ENCODE results near the gene PRAC1. TPM values are rescaled to one million over a fixed set of nuclear protein-coding genes. Genes with fewer than 3 reads are reported as not detected.

The PRAC1 gene
- polyA plus RNA-seq (ENCODE audit: insufficient read depth in 1 of 5, insufficient read length in 5 of 5, low replicate concordance in 1 of 5) = not detected
- long read RNA-seq, donor 1 = 0 reads
- long read RNA-seq, donor 2 = 0 reads
- long read RNA-seq, donor 3 = 0 reads
- long read RNA-seq, donor 4 = 0 reads
- long read RNA-seq, donor 5 = 0 reads
- long read RNA-seq, donor 6 = 0 reads
- long read RNA-seq, donor 7 = 0 reads
- long read RNA-seq, donor 8 = 0 reads

DNA sequence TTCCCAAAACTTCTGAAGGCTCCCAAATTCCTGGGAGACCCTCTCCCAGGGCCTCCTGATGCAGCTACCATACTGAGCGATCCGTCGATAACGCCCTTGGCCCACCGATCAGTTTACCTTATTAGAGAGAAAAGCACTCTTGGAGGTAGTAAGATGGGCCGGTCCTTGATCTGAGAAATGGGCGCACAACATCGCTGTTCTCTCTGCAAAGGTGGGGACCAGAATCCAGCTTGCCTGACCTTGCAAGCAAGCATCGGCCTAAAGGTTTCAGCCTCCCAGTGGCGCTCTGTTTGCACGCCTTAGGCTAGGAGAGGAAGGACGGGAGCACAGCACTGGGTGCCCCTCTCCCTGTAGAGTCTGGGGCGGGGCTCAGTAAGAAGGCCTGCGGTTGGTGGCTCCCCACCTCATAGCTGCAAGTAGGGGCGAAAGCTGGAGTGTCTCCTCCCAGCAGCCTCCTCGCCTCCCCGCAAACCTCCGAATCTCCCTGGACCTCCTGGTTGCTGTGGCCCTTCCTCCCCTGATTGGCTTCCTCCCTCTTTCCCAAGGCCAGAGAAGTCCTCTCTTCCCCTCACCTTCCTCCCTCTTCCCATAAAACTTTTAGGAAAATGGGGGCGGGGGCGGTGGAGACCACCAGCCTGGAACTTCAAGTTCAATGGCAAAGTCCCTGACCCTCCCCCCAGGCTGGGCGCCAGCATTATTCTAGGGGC lies at the start of gene PRAC1:
Gene PRAC1 (minus strand): TSS at position 318 of the 707 bp plus-strand sequence. CDS start 126 bp downstream, at position 192.
- no peak for DNase-seq

DNA sequence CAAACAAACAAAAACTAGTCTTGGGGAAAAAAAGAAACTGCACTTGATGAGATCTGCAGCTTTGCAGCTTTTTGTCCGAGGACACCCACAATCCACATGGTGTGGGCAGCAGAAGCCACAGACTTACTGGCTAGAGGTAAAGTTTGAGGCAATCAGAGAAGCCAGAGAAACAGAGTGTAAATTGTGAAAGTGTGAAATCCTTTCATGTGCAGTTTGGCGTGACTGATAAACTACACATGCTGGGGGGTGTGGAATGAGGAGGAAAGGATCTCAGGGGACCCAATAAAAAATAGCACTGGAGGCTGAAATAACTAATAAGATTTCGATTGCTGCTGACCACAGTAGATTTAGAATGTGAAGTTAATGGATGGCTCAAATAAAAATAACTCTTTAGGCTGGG lies 48.6 kb upstream of the PRAC1 start:
- no peak for DNase-seq

DNA sequence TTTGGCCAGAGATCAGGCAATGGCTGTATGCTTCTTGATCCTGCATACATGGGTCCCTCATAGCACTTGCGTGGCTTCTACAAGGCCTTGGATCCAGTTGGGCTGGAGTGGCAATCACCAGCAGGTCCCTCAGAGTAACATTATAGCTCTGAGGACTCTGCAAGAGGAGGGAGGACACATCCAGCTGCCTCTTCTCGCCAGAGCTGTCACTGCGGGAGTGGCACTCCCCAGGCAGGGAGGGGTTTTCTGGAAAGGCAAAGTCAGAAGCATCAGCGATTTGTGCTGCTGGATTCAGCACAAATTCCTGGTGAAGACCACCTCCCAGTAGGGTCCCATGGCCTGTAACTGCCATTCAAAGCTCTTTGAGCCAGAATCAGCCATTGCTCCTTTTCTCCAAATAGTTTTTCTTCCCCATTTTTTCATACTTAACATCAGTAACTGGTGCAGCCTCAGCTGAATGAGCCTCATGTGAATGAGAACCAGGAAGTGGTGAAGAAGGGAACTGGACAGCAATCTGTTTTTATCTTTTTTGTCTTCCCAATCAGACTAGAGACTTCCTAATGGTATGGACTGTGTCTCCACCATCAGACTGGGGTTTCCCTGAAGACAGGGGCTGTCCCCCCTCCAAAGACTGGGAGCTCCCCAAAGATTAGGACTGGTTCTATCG lies 46.8 kb upstream of the PRAC1 start:
- DNase-seq = no peak

GRCh38 chr17:48767263-48767774 lies 45.0 kb upstream of the PRAC1 start:
- DNase-seq = no peak

DNA sequence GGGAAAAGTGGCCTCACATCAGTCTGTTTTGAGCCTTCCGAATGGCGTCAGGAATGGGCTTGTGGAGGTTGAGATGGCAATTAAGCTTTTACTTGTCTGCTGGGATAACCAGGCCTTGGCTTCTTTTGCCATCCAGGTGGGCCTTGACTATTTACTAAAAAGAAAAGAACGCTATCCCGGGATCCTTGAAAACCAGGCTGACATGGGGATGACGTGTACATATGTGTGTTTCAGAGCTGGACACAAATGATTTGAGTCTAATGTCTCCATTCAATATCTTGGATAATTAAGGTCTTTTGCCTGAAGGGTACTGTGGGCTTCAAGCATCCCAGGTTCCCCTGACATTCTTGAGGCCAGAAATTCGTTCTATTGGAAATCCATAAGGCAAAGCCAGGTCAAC lies 38.8 kb upstream of the PRAC1 start:
- DNase-seq = no peak

- no peak for DNase-seq
Measured at GRCh38 chr17:48760411-48760810, 38.1 kb upstream of the PRAC1 start.

DNA sequence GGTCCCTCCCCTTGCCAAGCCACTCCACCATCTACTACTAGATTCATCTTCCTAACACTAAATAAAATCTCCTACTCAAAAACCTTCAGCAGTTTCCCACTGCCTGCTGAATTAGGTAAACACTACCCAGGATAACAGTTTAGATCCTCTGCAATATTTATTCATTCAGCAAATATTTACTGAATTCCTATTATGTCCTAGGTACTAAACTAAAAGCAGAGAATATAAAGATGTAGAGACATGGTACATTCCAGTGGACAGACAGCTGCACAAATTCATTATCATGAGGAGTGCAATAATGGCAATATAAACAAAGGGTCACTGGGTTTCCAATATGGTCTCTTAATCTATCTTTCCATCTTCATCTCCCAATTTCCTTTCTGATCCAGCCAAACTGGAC lies 37.0 kb upstream of the PRAC1 start:
- DNase-seq = no peak

GRCh38 chr17:48757524-48757961 lies 35.2 kb upstream of the PRAC1 start:
- no peak for DNase-seq

- DNase-seq = no peak
Measured at GRCh38 chr17:48756830-48757251, 34.5 kb upstream of the PRAC1 start.

DNA sequence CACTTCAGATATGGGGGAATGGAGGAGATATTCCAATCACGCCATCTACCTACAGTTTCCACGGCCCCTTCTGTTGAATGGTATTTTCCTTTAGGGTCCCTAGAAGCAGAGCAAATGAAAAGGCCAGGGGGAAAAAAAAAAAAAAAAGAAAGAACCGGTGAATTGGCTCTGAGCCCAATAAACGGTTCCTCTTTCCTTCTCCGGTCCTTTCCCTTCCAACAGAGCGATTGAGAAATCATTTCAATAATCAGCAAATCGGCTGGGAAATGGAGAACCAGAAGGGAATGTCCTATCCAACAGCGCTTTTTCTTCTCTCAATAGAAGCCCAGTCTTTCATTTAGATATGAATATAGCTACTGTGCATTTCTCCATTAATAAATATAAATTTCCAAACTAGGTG lies 33.0 kb upstream of the PRAC1 start:
- DNase-seq = no peak

GRCh38 chr17:48754500-48755261 lies 32.4 kb upstream of the PRAC1 start:
- DNase-seq = no peak

DNA sequence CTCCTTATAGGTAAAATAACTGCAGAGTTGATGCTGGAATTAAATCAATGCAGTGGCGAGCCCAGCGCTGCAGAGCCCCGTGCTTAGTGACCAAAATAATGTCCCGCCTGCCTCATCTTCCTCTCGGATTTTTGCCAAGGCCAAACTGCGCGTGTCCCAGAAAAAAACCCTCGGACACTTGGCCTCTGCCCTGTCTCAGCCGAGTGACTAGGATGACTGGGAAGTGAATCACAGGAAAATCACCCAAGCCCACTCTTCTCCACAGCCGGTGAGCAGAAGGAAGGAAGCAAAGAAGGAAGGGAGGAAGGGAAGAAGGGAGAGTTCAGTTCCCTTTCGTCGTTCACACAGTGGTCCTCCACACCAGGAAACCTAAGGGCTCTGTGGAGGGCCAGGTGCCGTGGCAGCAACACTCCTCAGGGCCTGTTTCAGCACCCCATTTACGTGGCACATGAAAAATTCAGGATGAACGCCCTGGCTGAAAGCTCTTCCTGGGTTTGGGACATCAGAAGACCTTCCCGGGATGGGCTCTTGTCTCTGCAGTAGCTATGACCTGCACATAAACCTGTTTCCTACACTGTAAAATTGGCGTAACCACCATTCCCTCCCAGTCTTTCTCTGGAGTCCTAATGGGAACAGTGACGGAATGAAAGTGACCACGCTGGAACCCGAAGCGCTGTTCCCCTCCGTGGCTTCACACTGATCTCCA lies 31.6 kb upstream of the PRAC1 start:
- no peak for DNase-seq

GRCh38 chr17:48752399-48753288 lies 30.3 kb upstream of the PRAC1 start:
- no peak for DNase-seq

- DNase-seq = no peak
Measured at GRCh38 chr17:48751733-48752398, 29.5 kb upstream of the PRAC1 start.

GRCh38 chr17:48751172-48751571 lies 28.9 kb upstream of the PRAC1 start:
- DNase-seq = no peak

GRCh38 chr17:48749621-48750553 lies 27.6 kb upstream of the PRAC1 start:
- no peak for DNase-seq

GRCh38 chr17:48748718-48749566 lies 26.6 kb upstream of the PRAC1 start:
- DNase-seq = no peak
